GM23338 (cell line): ENCODE results near the gene OR4F15. TPM values are rescaled to one million over a fixed set of nuclear protein-coding genes. Genes with fewer than 3 reads are reported as not detected.
"Not testable (repeated sequence)": the region's sequence is repeated elsewhere in the genome, so short reads cannot be mapped to it uniquely, and the experiment has no call there.

Experiments
- ATAC-seq: fragments of 200-7000 bp; cut with Tn5 transposase; 3 replicates; pipeline ENCODE4 v1.9.1; 2020
- DNase-seq: peaks from one replicate; pipeline ENCODE4 v3.0.0-alpha.2; 2015; ENCODE audit warnings: low spot score
- H2AFZ ChIP-seq: fragments of 200-600 bp; sonication (generic); 2 replicates; pipeline ENCODE4 v1.8.0; 2016; ENCODE audit warnings: antibody characterized with exemption, mild to moderate bottlenecking, moderate library complexity
- H3F3A ChIP-seq: fragments of 200-600 bp; sonication (generic); replicated peaks from 2 replicates; pipeline ENCODE4 v1.8.0; 2017; ENCODE audit warnings: antibody characterized with exemption, mixed run types, low read depth
- H3K27ac ChIP-seq: fragments of 200-600 bp; sonication (generic); 2 replicates; pipeline ENCODE4 v1.6.1; 2016; ENCODE audit warnings: low read depth
- H3K27me3 ChIP-seq: fragments of 200-600 bp; sonication (generic); 2 replicates; pipeline ENCODE4 v1.8.0; 2016; ENCODE audit warnings: mild to moderate bottlenecking, mixed run types, moderate library complexity; ENCODE audit not compliant: insufficient read depth
- H3K36me3 ChIP-seq: fragments of 200-600 bp; sonication (generic); 2 replicates; pipeline ENCODE4 v1.8.0; 2016; ENCODE audit warnings: mild to moderate bottlenecking; ENCODE audit not compliant: insufficient read depth
- H3K4me1 ChIP-seq: fragments of 200-600 bp; sonication (generic); 2 replicates; pipeline ENCODE4 v1.8.0; 2016; ENCODE audit warnings: mild to moderate bottlenecking, moderate library complexity; ENCODE audit not compliant: insufficient read depth
- H3K4me2 ChIP-seq: fragments of 200-600 bp; sonication (generic); 2 replicates; pipeline ENCODE4 v1.7.1; 2017; ENCODE audit warnings: mixed run types
- H3K4me3 ChIP-seq: fragments of 200-600 bp; sonication (generic); 2 replicates; pipeline ENCODE4 v1.6.1; 2016; ENCODE audit warnings: mixed run types
- H3K79me2 ChIP-seq: fragments of 200-600 bp; sonication (generic); replicated peaks from 2 replicates; pipeline ENCODE4 v1.8.0; 2017; ENCODE audit warnings: mild to moderate bottlenecking; ENCODE audit not compliant: insufficient read depth
- H3K9me2 ChIP-seq: fragments of 200-600 bp; sonication (generic); 2 replicates; pipeline ENCODE4 v1.8.0; 2017; ENCODE audit not compliant: insufficient read depth
- H4K20me1 ChIP-seq: fragments of 200-600 bp; sonication (generic); replicated peaks from 2 replicates; pipeline ENCODE4 v1.8.0; 2017; ENCODE audit warnings: mild to moderate bottlenecking; ENCODE audit not compliant: insufficient read depth
- H3K27ac Mint-ChIP-seq: 2 replicates; pipeline ENCODE4 v1.8.0; 2020; ENCODE audit warnings: inconsistent platforms, mild to moderate bottlenecking, moderate library complexity, mixed read lengths
- H3K27me3 Mint-ChIP-seq: 3 replicates; pipeline ENCODE4 v1.8.0; 2022; ENCODE audit warnings: low read depth, mild to moderate bottlenecking, moderate library complexity, mixed read lengths, inconsistent platforms; ENCODE audit not compliant: insufficient read depth, poor library complexity
- H3K36me3 Mint-ChIP-seq: 3 replicates; pipeline ENCODE4 v1.8.0; 2021; ENCODE audit warnings: low read depth, mild to moderate bottlenecking, inconsistent platforms, moderate library complexity, mixed read lengths
- H3K4me1 Mint-ChIP-seq: 3 replicates; pipeline ENCODE4 v1.8.0; 2020; ENCODE audit warnings: mild to moderate bottlenecking, inconsistent platforms, mixed read lengths
- H3K4me3 Mint-ChIP-seq: 3 replicates; pipeline ENCODE4 v1.8.0; 2021; ENCODE audit warnings: moderate library complexity, mild to moderate bottlenecking, inconsistent platforms, mixed read lengths
- H3K9me3 Mint-ChIP-seq: 3 replicates; pipeline ENCODE4 v1.8.0; 2020; ENCODE audit warnings: moderate library complexity, mild to moderate bottlenecking, inconsistent platforms, mixed read lengths
- CREB1 ChIP-seq: fragments of 250-450 bp; sonication (Bioruptor Pico); IDR thresholded peaks from 2 replicates; pipeline ENCODE4 v1.5.0; 2020; ENCODE audit warnings: low read depth, mild to moderate bottlenecking, moderate library complexity
- EZH2 ChIP-seq: fragments of 200-600 bp; sonication (generic); IDR thresholded peaks from one replicate; pipeline ENCODE4 v1.8.0; 2017; ENCODE audit warnings: antibody characterized with exemption, mild to moderate bottlenecking, low read depth; ENCODE audit not compliant: unreplicated experiment
- EZH2phosphoT487 ChIP-seq: fragments of 200-600 bp; sonication (generic); IDR thresholded peaks from one replicate; pipeline ENCODE4 v1.8.1; 2018; ENCODE audit warnings: antibody characterized with exemption; ENCODE audit not compliant: unreplicated experiment
- JUNB ChIP-seq: IDR thresholded peaks from one replicate; pipeline ENCODE4 v1.6.1; 2016; ENCODE audit warnings: antibody characterized with exemption; ENCODE audit not compliant: unreplicated experiment
- STAT1 ChIP-seq: IDR thresholded peaks from one replicate; pipeline ENCODE4 v1.6.1; 2016; ENCODE audit warnings: antibody characterized with exemption; ENCODE audit not compliant: unreplicated experiment
- ZNF114 ChIP-seq: fragments of 250-450 bp; sonication (Bioruptor Pico); IDR thresholded peaks from 2 replicates; pipeline ENCODE4 v1.5.0; 2020; ENCODE audit warnings: mild to moderate bottlenecking, moderate library complexity
- polyA plus RNA-seq: library from polyadenylated mRNA; unstranded; fragments of >200 nt; fragmentation: Nextera tagmentation; extraction: Ambion mirVana; gene quantifications from 2 replicates; pipeline ENCODE4 v1.2.1, GENCODE V29; 2016
- total RNA-seq: library from RNA; depleted of rRNA; stranded (reverse); fragments of >200 nt; shearing (Covaris generic); gene quantifications from 2 replicates; pipeline ENCODE4 v1.2.3, GENCODE V29; 2014
- TF ChIP-seq, protein P1 (sequence below): IDR thresholded peaks from one replicate; pipeline ENCODE4 v1.6.1; 2018; ENCODE audit warnings: antibody characterized with exemption; ENCODE audit not compliant: unreplicated experiment

The OR4F15 gene
- total and polyA plus RNA-seq, 2 experiments from 2014 or later, result not detected

- TF ChIP-seq JUNB (no peak), CREB1 (CRISPR knock-in tag) (no peak)
- TF ChIP-seq, protein P1, sequence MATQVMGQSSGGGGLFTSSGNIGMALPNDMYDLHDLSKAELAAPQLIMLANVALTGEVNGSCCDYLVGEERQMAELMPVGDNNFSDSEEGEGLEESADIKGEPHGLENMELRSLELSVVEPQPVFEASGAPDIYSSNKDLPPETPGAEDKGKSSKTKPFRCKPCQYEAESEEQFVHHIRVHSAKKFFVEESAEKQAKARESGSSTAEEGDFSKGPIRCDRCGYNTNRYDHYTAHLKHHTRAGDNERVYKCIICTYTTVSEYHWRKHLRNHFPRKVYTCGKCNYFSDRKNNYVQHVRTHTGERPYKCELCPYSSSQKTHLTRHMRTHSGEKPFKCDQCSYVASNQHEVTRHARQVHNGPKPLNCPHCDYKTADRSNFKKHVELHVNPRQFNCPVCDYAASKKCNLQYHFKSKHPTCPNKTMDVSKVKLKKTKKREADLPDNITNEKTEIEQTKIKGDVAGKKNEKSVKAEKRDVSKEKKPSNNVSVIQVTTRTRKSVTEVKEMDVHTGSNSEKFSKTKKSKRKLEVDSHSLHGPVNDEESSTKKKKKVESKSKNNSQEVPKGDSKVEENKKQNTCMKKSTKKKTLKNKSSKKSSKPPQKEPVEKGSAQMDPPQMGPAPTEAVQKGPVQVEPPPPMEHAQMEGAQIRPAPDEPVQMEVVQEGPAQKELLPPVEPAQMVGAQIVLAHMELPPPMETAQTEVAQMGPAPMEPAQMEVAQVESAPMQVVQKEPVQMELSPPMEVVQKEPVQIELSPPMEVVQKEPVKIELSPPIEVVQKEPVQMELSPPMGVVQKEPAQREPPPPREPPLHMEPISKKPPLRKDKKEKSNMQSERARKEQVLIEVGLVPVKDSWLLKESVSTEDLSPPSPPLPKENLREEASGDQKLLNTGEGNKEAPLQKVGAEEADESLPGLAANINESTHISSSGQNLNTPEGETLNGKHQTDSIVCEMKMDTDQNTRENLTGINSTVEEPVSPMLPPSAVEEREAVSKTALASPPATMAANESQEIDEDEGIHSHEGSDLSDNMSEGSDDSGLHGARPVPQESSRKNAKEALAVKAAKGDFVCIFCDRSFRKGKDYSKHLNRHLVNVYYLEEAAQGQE, result no peak
These were observed 36.9 kb upstream of the OR4F15 start (continued) for GRCh38 chr15:101775136-101775535.

- not testable (repeated sequence) for H3K4me1 Mint-ChIP-seq, DNase-seq, H3K27ac ChIP-seq, H3K27ac Mint-ChIP-seq, ATAC-seq, H3F3A ChIP-seq, H2AFZ ChIP-seq, H3K4me1 ChIP-seq, H3K9me2 ChIP-seq, H3K36me3 ChIP-seq, H3K4me3 Mint-ChIP-seq, H3K4me2 ChIP-seq, H3K27me3 Mint-ChIP-seq, H3K27me3 ChIP-seq, H3K4me3 ChIP-seq, H3K36me3 Mint-ChIP-seq, H4K20me1 ChIP-seq, H3K9me3 Mint-ChIP-seq, H3K79me2 ChIP-seq
These were observed 33.4 kb upstream of the OR4F15 start for GRCh38 chr15:101778576-101778975.

DNA sequence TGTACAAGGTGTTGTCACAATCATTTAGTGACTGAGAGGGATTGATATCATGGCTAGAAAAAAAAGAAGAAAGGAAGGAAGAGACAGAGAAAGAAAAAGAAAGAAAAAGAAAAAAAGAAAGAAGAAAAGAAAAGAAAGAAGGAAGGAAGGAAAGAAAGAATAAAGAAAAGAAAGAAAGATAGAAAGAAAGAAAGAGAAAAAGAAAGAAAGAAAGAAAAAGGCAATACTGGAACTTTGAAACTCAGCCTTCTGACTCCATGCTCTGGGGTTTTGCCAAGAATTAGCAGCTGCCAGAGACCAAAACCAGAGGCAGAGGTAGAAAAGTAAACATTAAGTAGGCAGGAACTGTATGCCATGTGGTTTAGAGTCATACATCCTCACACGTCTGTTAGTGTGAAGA is 31.8 kb upstream of the OR4F15 start:
- not testable (repeated sequence) for H3K9me3 Mint-ChIP-seq

GRCh38 chr15:101781928-101782327 is 30.1 kb upstream of the OR4F15 start:
- Mint-ChIP-seq H3K9me3 (no peaks in the 10 kb centered on the region; the same call in 2 of the 3 replicates), H3K36me3 (no peaks in the 10 kb centered on the region), H3K27ac (no peak overlapping the region), H3K4me3 (no peak overlapping the region), H3K27me3 (peaks cover 10% of the 10 kb centered on the region), H3K4me1 (no peaks in the 10 kb centered on the region)
- peak; percentile 60 for ATAC-seq
- H3K27me3 ChIP-seq, result no peaks in the 10 kb centered on the region
- no peaks in the 10 kb centered on the region for H4K20me1 ChIP-seq
- no peaks in the 10 kb centered on the region for H3K4me1 ChIP-seq
- peak; percentile 70 for DNase-seq
- no peak overlapping the region for H3K4me2 ChIP-seq
- no peak overlapping the region for H2AFZ ChIP-seq
- no peaks in the 10 kb centered on the region for H3K79me2 ChIP-seq
- H3F3A ChIP-seq, result no peaks in the 10 kb centered on the region
- no peaks in the 10 kb centered on the region for H3K9me2 ChIP-seq
- H3K4me3 ChIP-seq, result no peak overlapping the region
- no peak overlapping the region for H3K27ac ChIP-seq
- no peaks in the 10 kb centered on the region for H3K36me3 ChIP-seq
- TF ChIP-seq ZNF114 (CRISPR knock-in tag) (no peak), STAT1 (no peak), CREB1 (CRISPR knock-in tag) (no peak), EZH2 (no peak), EZH2phosphoT487 (no peak), JUNB (no peak)
- TF ChIP-seq, protein P1, result no peak

More for the DNA sequence above, 31.8 kb upstream of the OR4F15 start:
- not testable (repeated sequence) for H3K36me3 ChIP-seq, H3F3A ChIP-seq, H3K27ac Mint-ChIP-seq, H3K4me2 ChIP-seq, H3K4me3 Mint-ChIP-seq, H3K79me2 ChIP-seq, H3K36me3 Mint-ChIP-seq, H2AFZ ChIP-seq, H3K4me1 ChIP-seq, H4K20me1 ChIP-seq, H3K27ac ChIP-seq, H3K27me3 Mint-ChIP-seq, H3K9me2 ChIP-seq, H3K27me3 ChIP-seq, DNase-seq, ATAC-seq, H3K4me1 Mint-ChIP-seq, H3K4me3 ChIP-seq
